ENCODE results near the gene MGAT4C. TPM values are rescaled to one million over a fixed set of nuclear protein-coding genes. Genes with fewer than 3 reads are reported as not detected.
A peak's percentile ranks its signal among the peaks of the same experiment; 100 is the strongest.

The MGAT4C gene
- total RNA-seq, 1 experiment from 2014 or later, result 10.3 TPM

DNA sequence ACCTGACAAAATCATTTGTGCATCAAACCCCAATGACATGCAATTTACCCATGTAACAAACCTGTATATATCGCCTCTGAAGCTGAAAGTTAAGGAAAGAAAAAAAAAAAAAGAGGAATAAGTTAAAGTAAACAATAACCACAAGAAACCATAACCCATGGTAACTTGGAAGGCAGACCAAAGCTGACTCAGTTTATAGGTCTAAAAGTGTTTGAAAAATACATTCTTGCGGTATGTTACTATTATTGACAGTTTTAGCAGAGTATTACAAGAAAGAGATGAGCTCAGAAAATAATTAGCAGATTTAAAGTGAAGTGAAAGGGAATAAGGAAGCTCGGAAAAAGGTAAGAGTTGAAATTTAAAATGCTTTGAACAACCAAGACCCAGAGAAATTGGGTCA, 34.4 kb upstream of the MGAT4C start:
- ChIA-PET CTCF (no interaction called here), POLR2A (ENCODE audit: low non-redundant PET) (interaction anchor here (0.6 kb wide), 1 partner anchor 14 kb away, joined by 5 read pairs; no protein-coding TSS in a partner anchor)
- DNase-seq (ENCODE audit: low spot score), result no peak
- H3K4me1 ChIP-seq (ENCODE audit: insufficient read depth, low read length, poor library complexity, severe bottlenecking), result no peaks in the 10 kb centered on the region
- no peak overlapping the region for H3K4me3 ChIP-seq (ENCODE audit: low read depth, low read length, poor library complexity, severe bottlenecking)
- no peaks in the 10 kb centered on the region for H3K9me3 ChIP-seq (ENCODE audit: low read depth, low read length, poor library complexity, severe bottlenecking)
- H3K27me3 ChIP-seq (replicated peaks; ENCODE audit: insufficient read depth, low read depth, low read length, poor library complexity), result no peaks in the 10 kb centered on the region
- no TSS peak for BruUV-seq (replicated peaks)
- H3K36me3 ChIP-seq (ENCODE audit: insufficient read depth, low read length, poor library complexity, severe bottlenecking), result no peaks in the 10 kb centered on the region
- intact Hi-C loops (cut with micrococcal nuclease; ENCODE audit: unreplicated experiment), result no loop called here
- no peak overlapping the region for H3K27ac ChIP-seq (ENCODE audit: low read depth, low read length, poor library complexity, severe bottlenecking)
- TF ChIP-seq, protein P1, sequence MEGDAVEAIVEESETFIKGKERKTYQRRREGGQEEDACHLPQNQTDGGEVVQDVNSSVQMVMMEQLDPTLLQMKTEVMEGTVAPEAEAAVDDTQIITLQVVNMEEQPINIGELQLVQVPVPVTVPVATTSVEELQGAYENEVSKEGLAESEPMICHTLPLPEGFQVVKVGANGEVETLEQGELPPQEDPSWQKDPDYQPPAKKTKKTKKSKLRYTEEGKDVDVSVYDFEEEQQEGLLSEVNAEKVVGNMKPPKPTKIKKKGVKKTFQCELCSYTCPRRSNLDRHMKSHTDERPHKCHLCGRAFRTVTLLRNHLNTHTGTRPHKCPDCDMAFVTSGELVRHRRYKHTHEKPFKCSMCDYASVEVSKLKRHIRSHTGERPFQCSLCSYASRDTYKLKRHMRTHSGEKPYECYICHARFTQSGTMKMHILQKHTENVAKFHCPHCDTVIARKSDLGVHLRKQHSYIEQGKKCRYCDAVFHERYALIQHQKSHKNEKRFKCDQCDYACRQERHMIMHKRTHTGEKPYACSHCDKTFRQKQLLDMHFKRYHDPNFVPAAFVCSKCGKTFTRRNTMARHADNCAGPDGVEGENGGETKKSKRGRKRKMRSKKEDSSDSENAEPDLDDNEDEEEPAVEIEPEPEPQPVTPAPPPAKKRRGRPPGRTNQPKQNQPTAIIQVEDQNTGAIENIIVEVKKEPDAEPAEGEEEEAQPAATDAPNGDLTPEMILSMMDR (conservative IDR thresholded peaks at IDR 0.05; ENCODE audit: low read depth, low read length), result no peak
- TF ChIP-seq EZH2 (IDR thresholded peaks at IDR 0.05; ENCODE audit: borderline replicate concordance, low read depth, low read length, poor library complexity, severe bottlenecking), result no peak

GRCh38 chr12:86286119-86286518, 29.9 kb upstream of the MGAT4C start:
- Histone ChIP-seq H3K9me3 (ENCODE audit: low read depth, low read length, poor library complexity, severe bottlenecking) (no peaks in the 10 kb centered on the region), H3K36me3 (ENCODE audit: insufficient read depth, low read length, poor library complexity, severe bottlenecking) (no peaks in the 10 kb centered on the region), H3K27me3 (replicated peaks; ENCODE audit: insufficient read depth, low read depth, low read length, poor library complexity) (no peaks in the 10 kb centered on the region), H3K4me3 (ENCODE audit: low read depth, low read length, poor library complexity, severe bottlenecking) (no peak overlapping the region), H3K27ac (ENCODE audit: low read depth, low read length, poor library complexity, severe bottlenecking) (no peak overlapping the region), H3K4me1 (ENCODE audit: insufficient read depth, low read length, poor library complexity, severe bottlenecking) (no peaks in the 10 kb centered on the region)
- DNase-seq (ENCODE audit: low spot score), result peak; percentile 2
- ChIA-PET CTCF (no interaction called here), POLR2A (ENCODE audit: low non-redundant PET) (no interaction called here)
- TF ChIP-seq EZH2 (IDR thresholded peaks at IDR 0.05; ENCODE audit: borderline replicate concordance, low read depth, low read length, poor library complexity, severe bottlenecking), result no peak
- TF ChIP-seq, protein P1 (conservative IDR thresholded peaks at IDR 0.05; ENCODE audit: low read depth, low read length), result no peak
- intact Hi-C loops (cut with micrococcal nuclease; ENCODE audit: unreplicated experiment), result no loop called here
- no TSS peak for BruUV-seq (replicated peaks)

GRCh38 chr12:86283620-86284019, 27.4 kb upstream of the MGAT4C start:
- no peak for DNase-seq (ENCODE audit: low spot score)
- no peaks in the 10 kb centered on the region for H3K36me3 ChIP-seq (ENCODE audit: insufficient read depth, low read length, poor library complexity, severe bottlenecking)
- H3K9me3 ChIP-seq (ENCODE audit: low read depth, low read length, poor library complexity, severe bottlenecking), result no peaks in the 10 kb centered on the region
- CTCF ChIA-PET, result no interaction called here
- intact Hi-C loops (cut with micrococcal nuclease; ENCODE audit: unreplicated experiment), result no loop called here
- no peaks in the 10 kb centered on the region for H3K4me1 ChIP-seq (ENCODE audit: insufficient read depth, low read length, poor library complexity, severe bottlenecking)
- H3K27me3 ChIP-seq (replicated peaks; ENCODE audit: insufficient read depth, low read depth, low read length, poor library complexity), result no peaks in the 10 kb centered on the region
- TF ChIP-seq, protein P1 (conservative IDR thresholded peaks at IDR 0.05; ENCODE audit: low read depth, low read length), result no peak
- TF ChIP-seq EZH2 (IDR thresholded peaks at IDR 0.05; ENCODE audit: borderline replicate concordance, low read depth, low read length, poor library complexity, severe bottlenecking), result no peak
- BruUV-seq (replicated peaks), result no TSS peak
- POLR2A ChIA-PET (ENCODE audit: low non-redundant PET), result no interaction called here
- no peak overlapping the region for H3K27ac ChIP-seq (ENCODE audit: low read depth, low read length, poor library complexity, severe bottlenecking)
- H3K4me3 ChIP-seq (ENCODE audit: low read depth, low read length, poor library complexity, severe bottlenecking), result no peak overlapping the region
